Endothelial cell (in vitro differentiated cells): Measurements from ENCODE around the gene TTC9C. TPM values are rescaled to one million over a fixed set of nuclear protein-coding genes. Genes with fewer than 3 reads are reported as not detected.
"Not testable (repeated sequence)": the region's sequence is repeated elsewhere in the genome, so short reads cannot be mapped to it uniquely, and the experiment has no call there.

ENCODE experiments used
- DNase-seq: peaks from one replicate; pipeline ENCODE4 v3.0.0; 2021; ENCODE audit warnings: low spot score
- H3K27ac Mint-ChIP-seq: one replicate; pipeline ENCODE4 v1.8.0; 2021; ENCODE audit warnings: mixed read lengths, inconsistent platforms; ENCODE audit not compliant: unreplicated experiment
- H3K27me3 Mint-ChIP-seq: one replicate; pipeline ENCODE4 v1.8.0; 2021; ENCODE audit warnings: mild to moderate bottlenecking, moderate library complexity, mixed read lengths, inconsistent platforms; ENCODE audit not compliant: unreplicated experiment
- H3K36me3 Mint-ChIP-seq: one replicate; pipeline ENCODE4 v1.8.0; 2021; ENCODE audit warnings: mild to moderate bottlenecking, low read depth, mixed read lengths, inconsistent platforms; ENCODE audit not compliant: unreplicated experiment
- H3K4me1 Mint-ChIP-seq: one replicate; pipeline ENCODE4 v1.8.0; 2021; ENCODE audit warnings: mild to moderate bottlenecking, mixed read lengths, inconsistent platforms; ENCODE audit not compliant: unreplicated experiment
- H3K4me3 Mint-ChIP-seq: one replicate; pipeline ENCODE4 v1.8.0; 2021; ENCODE audit warnings: mild to moderate bottlenecking, mixed read lengths, inconsistent platforms; ENCODE audit not compliant: unreplicated experiment
- H3K9me3 Mint-ChIP-seq: one replicate; pipeline ENCODE4 v1.8.0; 2021; ENCODE audit warnings: mixed read lengths, inconsistent platforms; ENCODE audit not compliant: unreplicated experiment
- CTCF ChIP-seq: fragments of 200-600 bp; sonication (generic); IDR thresholded peaks from one replicate; pipeline ENCODE4 v1.5.0; 2021; ENCODE audit warnings: antibody characterized with exemption; ENCODE audit not compliant: unreplicated experiment
- total RNA-seq: library from RNA; stranded (reverse); fragmentation: NEBNext Ultra II Directional; extraction: Animal tissue kit (Norgen Biotek cat#: 25700); gene quantifications from one replicate; pipeline ENCODE4 v1.2.1, GENCODE V29; 2021; ENCODE audit not compliant: unreplicated experiment

Gene TTC9C
- total RNA-seq, 1 donor from 2014 or later, result 38.1 TPM

- Mint-ChIP-seq H3K36me3 (peaks cover 11% of the 10 kb centered on the region), H3K27me3 (peaks cover 5% of the 10 kb centered on the region), H3K9me3 (no peaks in the 10 kb centered on the region), H3K27ac (peak overlapping the region; percentile 50), H3K4me1 (peaks cover 6% of the 10 kb centered on the region), H3K4me3 (peak overlapping the region; percentile 79)
- no peak for TF ChIP-seq CTCF
- no peak for DNase-seq
Observed at GRCh38 chr11:62732830-62733229, 4.5 kb downstream of the TTC9C start.

- H3K4me3 Mint-ChIP-seq, result no peak overlapping the region
- no peak for DNase-seq
- no peak overlapping the region for H3K27ac Mint-ChIP-seq
- H3K4me1 Mint-ChIP-seq, result no peaks in the 10 kb centered on the region
- peaks cover 23% of the 10 kb centered on the region for H3K36me3 Mint-ChIP-seq
- no peak for TF ChIP-seq CTCF
- H3K27me3 Mint-ChIP-seq, result no peaks in the 10 kb centered on the region
- H3K9me3 Mint-ChIP-seq, result no peaks in the 10 kb centered on the region
Observed at GRCh38 chr11:62737196-62737595, 8.9 kb downstream of the TTC9C start.

GRCh38 chr11:62747475-62748160, 19.3 kb downstream of the TTC9C start:
- no peaks in the 10 kb centered on the region for H3K4me1 Mint-ChIP-seq
- DNase-seq, result no peak
- H3K27ac Mint-ChIP-seq, result no peak overlapping the region
- no peak for TF ChIP-seq CTCF
- H3K36me3 Mint-ChIP-seq, result peaks cover 4% of the 10 kb centered on the region
- H3K9me3 Mint-ChIP-seq, result no peaks in the 10 kb centered on the region
- H3K4me3 Mint-ChIP-seq, result no peak overlapping the region
- H3K27me3 Mint-ChIP-seq, result no peaks in the 10 kb centered on the region

- H3K36me3 Mint-ChIP-seq, H3K4me1 Mint-ChIP-seq, H3K27me3 Mint-ChIP-seq, H3K4me3 Mint-ChIP-seq, DNase-seq, H3K27ac Mint-ChIP-seq, H3K9me3 Mint-ChIP-seq: not testable (repeated sequence)
Observed at GRCh38 chr11:62749931-62750330, 21.6 kb downstream of the TTC9C start.

- no peak overlapping the region for H3K27ac Mint-ChIP-seq
- no peaks in the 10 kb centered on the region for H3K9me3 Mint-ChIP-seq
- DNase-seq, result no peak
- peaks cover 4% of the 10 kb centered on the region for H3K36me3 Mint-ChIP-seq
- peaks cover 7% of the 10 kb centered on the region for H3K4me1 Mint-ChIP-seq
- TF ChIP-seq CTCF, result no peak
- H3K27me3 Mint-ChIP-seq, result peaks cover 8% of the 10 kb centered on the region
- no peak overlapping the region for H3K4me3 Mint-ChIP-seq
Observed at GRCh38 chr11:62752177-62752785, 24.0 kb downstream of the TTC9C start.
